GM06990 (cell line): ENCODE measurements around the gene SLC37A2.

Experiments
- DNase-seq: peaks from one replicate; pipeline ENCODE4 v3.0.0-alpha.2; 2011; ENCODE audit not compliant: insufficient read length; ENCODE audit errors: extremely low read depth
- H3K27me3 ChIP-seq: replicated peaks from 2 replicates; pipeline ENCODE4 v1.6.0; 2011; ENCODE audit warnings: low read length; ENCODE audit not compliant: control insufficient read depth, insufficient read depth
- H3K36me3 ChIP-seq: 2 replicates; pipeline ENCODE4 v1.5.1; 2011; ENCODE audit warnings: low read length; ENCODE audit not compliant: control insufficient read depth, insufficient read depth
- H3K4me3 ChIP-seq: replicated peaks from 2 replicates; pipeline ENCODE4 v1.5.1; 2011; ENCODE audit warnings: low read depth, mild to moderate bottlenecking, control low read depth, low read length
- TF ChIP-seq, protein P1 (sequence below): IDR thresholded peaks from 2 replicates; pipeline ENCODE4 v1.5.1; 2011; ENCODE audit warnings: low read length, control low read depth, mild to moderate bottlenecking, inconsistent platforms; ENCODE audit not compliant: insufficient read depth, poor library complexity, severe bottlenecking

The SLC37A2 gene

DNA sequence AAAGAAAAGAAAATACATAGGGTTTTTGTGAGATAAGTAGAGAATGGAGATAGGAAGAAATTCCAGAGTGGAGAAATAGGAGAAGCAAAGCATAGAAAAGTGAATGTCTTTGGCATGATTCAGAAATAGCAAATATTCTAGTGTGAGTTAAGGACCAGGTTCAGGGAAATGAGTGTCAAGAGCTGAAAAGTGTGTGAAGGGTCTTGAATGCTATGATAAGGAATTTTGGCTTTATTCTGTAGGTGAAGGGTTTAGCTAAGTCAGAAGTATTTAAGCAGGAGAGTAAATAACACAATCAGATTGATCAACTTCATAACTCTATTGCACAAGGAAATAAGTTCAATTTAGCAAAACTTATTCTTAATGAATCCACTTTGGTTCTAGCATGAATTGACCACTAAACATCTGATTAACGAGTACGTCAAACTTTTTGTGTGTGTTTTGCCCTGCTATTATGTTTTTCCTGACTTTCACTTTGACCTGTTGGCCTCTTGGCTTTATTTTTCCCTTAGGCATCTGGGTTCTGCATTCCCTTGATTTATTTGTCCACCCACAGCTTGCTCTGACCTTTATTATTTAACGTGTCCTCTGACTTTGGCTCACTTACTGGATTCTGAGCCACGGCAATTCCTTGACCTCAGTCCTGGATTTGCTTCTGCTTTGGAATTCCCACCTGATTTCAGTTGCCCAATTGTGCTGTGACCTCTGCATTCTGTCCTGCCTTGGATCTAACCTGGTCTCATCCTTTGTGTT lies 60.3 kb downstream of the SLC37A2 start:
- no peak overlapping the region for H3K4me3 ChIP-seq
- TF ChIP-seq, protein P1, sequence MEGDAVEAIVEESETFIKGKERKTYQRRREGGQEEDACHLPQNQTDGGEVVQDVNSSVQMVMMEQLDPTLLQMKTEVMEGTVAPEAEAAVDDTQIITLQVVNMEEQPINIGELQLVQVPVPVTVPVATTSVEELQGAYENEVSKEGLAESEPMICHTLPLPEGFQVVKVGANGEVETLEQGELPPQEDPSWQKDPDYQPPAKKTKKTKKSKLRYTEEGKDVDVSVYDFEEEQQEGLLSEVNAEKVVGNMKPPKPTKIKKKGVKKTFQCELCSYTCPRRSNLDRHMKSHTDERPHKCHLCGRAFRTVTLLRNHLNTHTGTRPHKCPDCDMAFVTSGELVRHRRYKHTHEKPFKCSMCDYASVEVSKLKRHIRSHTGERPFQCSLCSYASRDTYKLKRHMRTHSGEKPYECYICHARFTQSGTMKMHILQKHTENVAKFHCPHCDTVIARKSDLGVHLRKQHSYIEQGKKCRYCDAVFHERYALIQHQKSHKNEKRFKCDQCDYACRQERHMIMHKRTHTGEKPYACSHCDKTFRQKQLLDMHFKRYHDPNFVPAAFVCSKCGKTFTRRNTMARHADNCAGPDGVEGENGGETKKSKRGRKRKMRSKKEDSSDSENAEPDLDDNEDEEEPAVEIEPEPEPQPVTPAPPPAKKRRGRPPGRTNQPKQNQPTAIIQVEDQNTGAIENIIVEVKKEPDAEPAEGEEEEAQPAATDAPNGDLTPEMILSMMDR = no peak
- no peak for DNase-seq
- H3K27me3 ChIP-seq = no peaks in the 10 kb centered on the region; the same call in 1 of the 2 replicates
- no peaks in the 10 kb centered on the region for H3K36me3 ChIP-seq

DNA sequence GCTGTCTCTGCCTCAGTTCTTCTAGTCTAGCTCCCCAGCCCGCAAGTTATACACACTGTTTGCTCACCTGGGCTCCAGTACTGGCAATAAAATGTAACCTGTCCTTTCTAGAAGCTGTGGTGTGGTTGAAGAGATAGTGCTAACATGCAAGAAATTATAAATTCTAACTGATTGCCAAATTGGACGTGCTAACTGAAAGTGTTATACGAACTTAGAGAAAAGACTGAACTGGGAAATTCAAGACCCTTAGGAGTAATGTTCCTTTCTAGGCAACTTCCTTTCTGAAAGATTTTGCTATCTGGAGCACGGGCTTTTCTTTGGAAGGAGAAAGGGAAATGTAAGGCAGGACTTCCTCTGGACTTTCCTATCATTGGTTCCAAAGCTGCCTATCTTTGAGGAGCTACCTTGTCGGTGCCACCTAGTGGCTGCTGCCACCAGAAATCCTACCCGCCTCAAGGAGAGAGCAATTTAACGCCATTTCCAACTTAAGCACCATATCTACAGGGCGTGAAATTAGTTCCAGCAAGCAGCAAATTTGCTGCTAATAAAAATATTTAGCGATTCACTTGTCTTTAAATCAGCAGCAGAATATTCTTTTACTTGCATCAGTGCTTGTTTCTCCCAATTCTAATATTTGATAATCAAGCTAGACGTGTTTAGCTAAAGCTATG lies 61.0 kb downstream of the SLC37A2 start:
- DNase-seq = peak; percentile 22
- no peaks in the 10 kb centered on the region; the same call in 1 of the 2 replicates for H3K27me3 ChIP-seq
- H3K4me3 ChIP-seq = no peak overlapping the region
- H3K36me3 ChIP-seq = no peaks in the 10 kb centered on the region
- TF ChIP-seq, protein P1 = peak; percentile 51

DNA sequence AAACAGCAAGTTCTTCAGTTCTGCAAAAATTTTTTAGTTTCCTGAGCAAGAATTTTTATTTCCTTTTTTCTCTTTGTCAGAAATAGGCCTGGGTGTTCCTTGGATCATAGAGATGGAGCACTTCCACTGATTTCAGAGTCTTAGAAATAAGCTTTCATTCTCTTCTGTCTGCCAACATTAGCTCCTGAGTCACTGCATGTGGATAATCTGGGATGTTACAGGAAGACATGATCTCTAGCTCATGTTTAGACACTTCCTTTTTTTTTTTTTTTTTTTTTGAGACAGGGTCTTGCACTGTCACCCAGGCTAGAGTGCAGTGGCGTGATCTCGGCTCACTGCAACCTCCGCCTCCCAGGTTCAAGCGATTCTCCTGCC lies 61.5 kb downstream of the SLC37A2 start:
- TF ChIP-seq, protein P1 = no peak
- DNase-seq = no peak
- Histone ChIP-seq H3K4me3 (no peak overlapping the region), H3K27me3 (no peaks in the 10 kb centered on the region; the same call in 1 of the 2 replicates), H3K36me3 (no peaks in the 10 kb centered on the region)

DNA sequence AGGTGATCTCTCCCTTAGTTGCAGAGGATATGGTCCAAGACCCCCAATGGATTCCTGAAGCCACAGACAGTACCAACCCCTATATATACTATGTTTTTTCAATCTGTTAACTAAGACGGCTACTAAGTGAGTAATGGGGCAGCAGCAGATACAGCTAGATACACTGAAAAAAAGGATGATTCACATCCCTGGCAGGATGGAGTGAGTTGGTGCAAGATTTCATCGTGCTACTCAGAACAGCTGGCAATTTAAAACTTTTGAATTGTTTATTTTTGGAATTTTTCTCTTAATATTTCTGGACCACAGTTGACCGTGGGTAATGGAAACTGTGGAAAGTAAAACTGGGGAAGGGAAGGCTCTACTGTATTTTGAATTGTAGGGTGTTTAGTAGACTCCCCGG lies 65.3 kb downstream of the SLC37A2 start:
- Histone ChIP-seq H3K27me3 (no peaks in the 10 kb centered on the region; the same call in 1 of the 2 replicates), H3K36me3 (no peaks in the 10 kb centered on the region), H3K4me3 (no peak overlapping the region)
- DNase-seq = no peak
- TF ChIP-seq, protein P1 = no peak

DNA sequence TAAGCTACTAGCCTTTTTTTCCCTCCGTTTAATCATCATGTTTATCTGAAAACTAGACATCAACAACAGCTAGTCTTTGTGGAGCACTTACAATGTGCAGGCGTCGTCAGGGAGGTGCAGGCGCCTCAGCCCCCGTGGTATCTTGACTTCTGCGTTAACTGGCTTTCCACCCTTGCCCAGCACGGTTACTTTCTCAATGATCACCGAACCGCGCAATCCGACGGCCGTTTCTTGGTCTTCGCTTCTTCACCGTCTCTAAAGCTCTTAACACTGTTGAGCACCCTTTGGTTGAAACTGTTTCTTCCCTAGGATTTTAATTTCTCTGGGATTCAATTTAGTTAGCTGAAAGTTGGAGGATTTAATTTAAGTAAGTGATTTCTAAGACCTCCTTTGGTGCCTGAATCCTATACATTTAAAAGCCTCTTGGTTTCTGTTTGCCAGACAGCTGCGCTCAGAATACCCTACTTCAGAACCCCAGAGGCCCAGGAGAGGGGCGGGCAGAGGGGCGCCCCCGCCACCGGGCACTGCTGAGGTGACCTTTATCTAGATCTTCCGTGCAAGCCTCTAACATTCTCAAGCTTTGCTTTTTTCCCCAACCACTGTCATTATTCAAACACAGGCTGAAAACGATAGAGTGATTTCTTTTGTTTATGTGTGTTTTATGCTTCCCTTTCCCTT lies 66.3 kb downstream of the SLC37A2 start:
- no peaks in the 10 kb centered on the region; the same call in 1 of the 2 replicates for H3K27me3 ChIP-seq
- H3K36me3 ChIP-seq = no peaks in the 10 kb centered on the region
- no peak overlapping the region for H3K4me3 ChIP-seq
- TF ChIP-seq, protein P1 = no peak
- no peak for DNase-seq
